GM19397 (cell line): ENCODE data around the gene ZNF41.
A peak's percentile ranks its signal among the peaks of the same experiment; 100 is the strongest.
"Not testable (repeated sequence)": the region's sequence is repeated elsewhere in the genome, so short reads cannot be mapped to it uniquely, and the experiment has no call there.

Source experiments
- ATAC-seq: cut with Tn5 transposase; IDR thresholded peaks from one replicate; pipeline ENCODE4 v1.9.1; 2021; ENCODE audit warnings: mild to moderate bottlenecking, moderate library complexity; ENCODE audit not compliant: unreplicated experiment

ZNF41 gene

GRCh38 chrX:47492133-47492532 is 9.1 kb upstream of the ZNF41 start:
- not testable (repeated sequence) for ATAC-seq

GRCh38 chrX:47489507-47490275 is 6.7 kb upstream of the ZNF41 start:
- ATAC-seq: no peak

GRCh38 chrX:47484885-47485284 is 1.9 kb upstream of the ZNF41 start:
- no peak for ATAC-seq

GRCh38 chrX:47483306-47484268 is 565 bp upstream of the ZNF41 start:
- no peak for ATAC-seq

GRCh38 chrX:47482065-47482511 is 934 bp downstream of the ZNF41 start:
- peak; percentile 10 for ATAC-seq

GRCh38 chrX:47481160-47481559 is 1.9 kb downstream of the ZNF41 start:
- no peak for ATAC-seq

- no peak for ATAC-seq
These were observed 2.4 kb downstream of the ZNF41 start for GRCh38 chrX:47480576-47480975.

- ATAC-seq: no peak
These were observed 7.5 kb downstream of the ZNF41 start for GRCh38 chrX:47475476-47475875.

GRCh38 chrX:47467106-47467505 is 15.9 kb downstream of the ZNF41 start:
- no peak for ATAC-seq

GRCh38 chrX:47460561-47460960 is 22.5 kb downstream of the ZNF41 start:
- no peak for ATAC-seq

GRCh38 chrX:47458528-47458927 is 24.5 kb downstream of the ZNF41 start:
- ATAC-seq: no peak

GRCh38 chrX:47456080-47456479 is 26.9 kb downstream of the ZNF41 start:
- no peak for ATAC-seq

- ATAC-seq: no peak
These were observed 30.9 kb downstream of the ZNF41 start for GRCh38 chrX:47452112-47452511.

GRCh38 chrX:47448165-47448806 is 34.7 kb downstream of the ZNF41 start:
- no peak for ATAC-seq

- no peak for ATAC-seq
These were observed 35.4 kb downstream of the ZNF41 start for GRCh38 chrX:47447607-47448006.

- no peak for ATAC-seq
These were observed 36.1 kb downstream of the ZNF41 start for GRCh38 chrX:47446971-47447370.

- no peak for ATAC-seq
These were observed 36.6 kb downstream of the ZNF41 start for GRCh38 chrX:47446431-47446830.

GRCh38 chrX:47430925-47431324 is 52.1 kb downstream of the ZNF41 start:
- no peak for ATAC-seq

GRCh38 chrX:47422444-47422843 is 60.6 kb downstream of the ZNF41 start:
- no peak for ATAC-seq

- ATAC-seq: no peak
These were observed 62.1 kb downstream of the ZNF41 start for GRCh38 chrX:47420962-47421361.

- ATAC-seq: no peak
These were observed 62.8 kb downstream of the ZNF41 start for GRCh38 chrX:47420265-47420664.
